HUDEP-2 (cell line): ENCODE data around the gene HEXIM1.

Experiments used
- DNase-seq, 76 experiments: peaks; one replicate each; lab custom pipeline; 2025; ENCODE audit not compliant: unreplicated experiment in 76 of 76; lab: John Stamatoyannopoulos, UW

HEXIM1 gene

GRCh38 chr17:45168991-45169752 is 20.9 kb downstream of the HEXIM1 start:
- DNase-seq: no peak

GRCh38 chr17:45170280-45170930 is 22.1 kb downstream of the HEXIM1 start:
- peak in 1 of 76 experiments; percentile 68 for DNase-seq

DNA sequence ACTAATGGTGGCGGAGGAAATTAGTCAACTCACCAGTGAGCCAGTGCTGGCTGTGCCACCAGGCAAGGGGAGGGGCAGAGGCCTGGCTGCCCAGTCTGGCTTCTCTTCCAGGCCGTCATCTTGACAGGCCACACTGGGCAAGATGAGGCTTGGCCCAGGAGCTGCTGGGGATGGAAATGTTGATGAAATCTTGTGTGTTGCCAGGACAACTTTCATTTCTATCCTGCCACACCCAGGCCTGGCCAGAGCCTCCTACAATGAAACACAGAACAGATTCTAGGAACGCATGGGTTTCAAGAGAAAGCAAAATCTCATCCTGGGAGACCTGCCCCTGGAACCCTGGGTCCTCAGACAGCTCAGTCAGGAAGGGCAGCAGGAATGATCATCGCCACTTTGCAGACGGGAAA is 22.7 kb downstream of the HEXIM1 start:
- peak in 24 of 76 experiments; percentile 5 to 68 (median 28) for DNase-seq

DNA sequence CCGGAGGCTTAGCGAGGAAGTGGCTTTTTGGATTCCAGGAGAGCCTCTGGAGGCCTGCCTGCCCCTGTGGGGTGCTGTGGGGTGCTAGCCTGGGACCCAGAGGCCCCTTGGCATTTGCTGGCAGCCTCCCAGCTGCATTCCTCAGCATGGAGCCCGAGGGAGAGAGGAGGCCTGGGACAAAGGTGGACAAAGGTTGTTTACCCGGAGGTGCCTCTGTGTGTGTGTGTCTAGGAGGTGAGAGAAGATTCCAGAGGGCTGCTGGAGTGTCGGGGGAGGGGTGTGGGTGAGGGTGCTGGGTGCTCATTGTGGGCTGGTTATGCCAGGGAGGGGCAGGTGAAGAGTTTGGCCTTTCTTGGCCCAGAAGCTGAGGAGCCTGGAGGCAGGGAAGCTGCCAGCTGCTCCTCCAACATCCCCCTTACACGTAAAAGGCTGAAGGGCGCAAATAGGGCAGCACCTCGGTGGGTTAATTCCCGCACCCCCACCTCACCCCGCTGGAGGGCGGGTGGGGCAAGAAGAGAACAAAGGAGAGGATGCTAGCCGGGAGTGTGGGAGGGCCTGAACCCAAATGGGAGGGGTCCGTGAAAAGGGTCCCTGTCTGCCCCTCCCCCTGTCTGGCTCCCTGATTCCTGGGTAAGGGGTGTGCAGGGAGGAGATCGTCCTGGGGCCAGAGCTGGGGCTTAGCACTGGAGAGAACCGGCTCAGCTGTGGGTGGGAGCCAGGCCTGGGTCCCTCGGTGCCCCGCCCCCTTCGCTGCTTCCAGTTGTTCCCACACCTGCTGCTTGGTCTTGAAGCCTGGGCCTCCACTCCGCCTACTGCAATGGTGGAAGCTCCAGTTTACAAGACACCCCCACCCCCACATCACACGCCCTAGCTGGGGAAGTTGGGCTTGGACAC is 23.3 kb downstream of the HEXIM1 start:
- DNase-seq: no peak

- no peak for DNase-seq
Measured at GRCh38 chr17:45172232-45172540, 23.9 kb downstream of the HEXIM1 start.

- DNase-seq: no peak
Measured at GRCh38 chr17:45172541-45173286, 24.4 kb downstream of the HEXIM1 start.

DNA sequence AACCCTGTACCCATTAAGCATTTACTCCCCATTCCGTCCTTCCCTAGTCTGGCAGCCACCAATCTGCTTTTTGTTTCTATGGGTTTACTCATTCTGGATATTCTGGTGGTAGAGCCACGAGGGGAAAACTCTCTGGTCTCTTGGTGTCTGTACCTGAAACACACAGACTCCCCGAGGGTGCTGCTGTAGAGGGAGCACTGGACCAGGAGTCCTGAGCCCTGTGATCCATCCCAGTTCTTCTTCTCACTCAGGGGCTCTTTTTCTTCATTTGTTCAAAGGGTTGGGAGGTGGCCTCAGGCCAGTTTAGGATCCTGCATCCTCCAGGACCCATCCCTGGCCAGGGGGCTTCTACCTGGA is 27.5 kb downstream of the HEXIM1 start:
- DNase-seq: no peak

DNA sequence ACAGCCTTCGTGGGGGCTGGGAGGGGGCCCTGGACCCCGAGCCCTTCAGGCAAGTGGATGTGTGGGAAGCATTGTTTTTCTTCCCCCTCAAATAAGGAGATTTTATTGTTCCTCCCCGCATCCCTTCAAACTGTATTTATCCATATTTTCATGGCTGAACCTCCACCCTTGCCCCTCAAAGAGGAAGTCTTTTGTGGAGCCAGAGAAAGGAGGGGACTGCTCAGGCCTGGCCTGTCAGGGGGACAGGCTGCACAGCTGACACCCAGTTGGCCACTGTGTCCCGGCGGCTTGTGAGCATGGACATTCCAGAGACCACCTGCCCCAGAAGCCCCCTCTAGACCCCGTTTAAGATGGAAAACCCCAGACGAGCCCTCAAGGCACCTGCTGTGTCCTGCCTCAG is 29.3 kb downstream of the HEXIM1 start:
- DNase-seq: no peak

GRCh38 chr17:45184144-45184543 is 35.9 kb downstream of the HEXIM1 start:
- no peak for DNase-seq

- no peak for DNase-seq
Measured at GRCh38 chr17:45186801-45187354, 38.6 kb downstream of the HEXIM1 start.

GRCh38 chr17:45189009-45189408 is 40.7 kb downstream of the HEXIM1 start:
- DNase-seq: no peak

- DNase-seq: no peak
Measured at GRCh38 chr17:45190503-45191255, 42.4 kb downstream of the HEXIM1 start.

DNA sequence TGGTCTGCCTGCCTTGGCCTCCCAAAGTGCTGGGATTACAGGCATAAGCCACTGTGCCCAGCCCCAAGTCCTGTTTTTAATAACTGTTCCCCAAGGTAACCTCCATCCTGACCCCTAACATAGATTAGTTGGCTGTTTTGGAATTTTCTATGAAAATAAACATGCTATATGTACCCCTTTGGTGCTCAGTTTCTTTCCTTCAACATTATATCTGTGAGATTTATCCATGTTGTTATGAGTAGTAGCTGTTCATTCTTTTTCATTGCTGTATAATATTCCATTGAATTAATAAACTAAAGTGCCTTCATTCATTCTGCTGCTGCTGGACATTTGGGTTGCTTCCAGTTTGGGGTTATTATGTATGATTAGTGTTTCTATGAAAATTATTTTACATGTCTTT is 47.1 kb downstream of the HEXIM1 start:
- no peak for DNase-seq

DNA sequence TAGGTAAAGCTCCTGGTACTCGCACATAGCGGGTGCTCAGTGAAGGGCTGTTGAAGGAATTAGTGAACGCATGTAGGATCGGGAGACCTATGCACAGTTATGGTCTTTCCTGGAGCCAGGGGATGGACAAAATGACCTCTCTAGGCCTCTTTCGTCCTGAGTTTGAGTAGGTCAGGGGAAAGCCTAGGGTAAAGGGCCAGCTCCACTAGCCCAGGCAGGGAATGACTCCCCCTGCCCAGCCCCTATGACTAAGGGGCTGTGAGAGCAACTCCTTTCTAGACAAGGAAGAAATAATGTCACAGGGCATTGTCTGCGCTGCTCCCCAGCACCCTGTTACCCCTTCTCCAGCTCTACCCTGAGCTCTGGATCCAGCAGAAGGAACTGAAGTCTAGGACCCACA is 48.8 kb downstream of the HEXIM1 start:
- DNase-seq: no peak

DNA sequence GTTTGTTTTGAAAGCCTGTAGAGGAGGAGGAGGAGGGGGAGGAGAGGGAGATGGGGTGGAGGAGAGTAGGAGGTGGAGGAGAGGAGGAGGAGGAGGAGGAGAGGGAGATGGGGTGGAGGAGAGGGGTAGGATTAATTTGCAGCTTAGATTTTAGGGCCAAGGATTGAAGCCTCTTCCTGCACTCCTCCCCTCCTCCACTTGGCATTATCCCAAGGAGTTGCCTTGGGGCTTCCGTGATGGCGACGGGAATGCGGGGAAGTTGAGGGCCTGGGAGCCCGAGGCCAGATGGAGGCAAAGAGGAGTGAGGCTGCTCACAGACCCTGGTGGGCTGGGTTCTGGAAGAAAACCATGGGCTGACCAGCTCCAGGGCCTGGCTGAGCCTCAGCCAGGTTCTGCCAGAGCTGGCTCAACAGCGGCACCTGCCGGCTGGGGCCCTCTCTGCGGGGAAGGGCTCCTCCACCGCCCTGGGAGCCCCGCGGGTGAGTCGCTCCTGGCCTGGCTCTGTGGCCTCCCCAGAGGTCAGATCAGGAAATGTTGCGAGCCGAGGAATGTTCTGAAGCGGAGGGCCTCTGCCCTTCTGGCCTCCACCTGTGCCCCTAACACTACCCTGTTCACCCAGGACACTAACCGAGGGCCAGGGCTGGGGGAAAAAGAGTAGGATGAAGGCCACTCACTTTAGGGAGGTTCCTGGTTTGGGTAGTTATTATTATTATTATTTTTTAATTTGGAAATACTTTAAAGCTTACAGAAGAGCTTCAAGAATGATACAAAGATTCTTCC is 49.5 kb downstream of the HEXIM1 start:
- peak in 73 of 76 experiments; percentile 35 to 96 (median 87) for DNase-seq

GRCh38 chr17:45200701-45201100 is 52.4 kb downstream of the HEXIM1 start:
- no peak for DNase-seq

GRCh38 chr17:45201457-45201856 is 53.2 kb downstream of the HEXIM1 start:
- DNase-seq: no peak
